Peyer's patch (tissue), 4 donors: ENCODE results near the gene ARAP2. TPM values are rescaled to one million over a fixed set of nuclear protein-coding genes. Genes with fewer than 3 reads are reported as not detected.

Experiments used
- DNase-seq, 3 donors: peaks; one replicate each; pipeline ENCODE4 v3.0.0-alpha.2; 2017 to 2019
- H3K27ac ChIP-seq, 4 donors: fragments of 200-600 bp; sonication (generic); one replicate each; pipeline ENCODE4 v1.5.1; 2016 to 2019
- H3K27me3 ChIP-seq, 2 donors: fragments of 200-600 bp; sonication (generic); one replicate each; pipeline ENCODE4 v1.5.1; 2019
- H3K36me3 ChIP-seq, 3 donors: fragments of 200-600 bp; sonication (generic); one replicate each; pipeline ENCODE4 v1.5.1; 2016 to 2019
- H3K4me1 ChIP-seq, 4 donors: fragments of 200-600 bp; sonication (generic); one replicate each; pipeline ENCODE4 v1.5.1; 2016 to 2019
- H3K4me3 ChIP-seq, 4 donors: fragments of 200-600 bp; sonication (generic); 1 replicate in 3 of 4; 2 replicates in 1 of 4; pipeline ENCODE4 v1.5.1; 2016 to 2019; ENCODE audit warnings: mild to moderate bottlenecking in 1 of 4
- H3K9me3 ChIP-seq, 4 donors: fragments of 200-600 bp; sonication (generic); one replicate each; pipeline ENCODE4 v1.5.1; 2016 to 2019; ENCODE audit warnings: mild to moderate bottlenecking in 1 of 4
- POLR2A ChIP-seq, 2 donors: fragments of 450-650 bp; IDR thresholded peaks; one replicate each; pipeline ENCODE4 v1.5.1; 2017; ENCODE audit warnings: antibody characterized with exemption in 2 of 2, mild to moderate bottlenecking in 2 of 2, moderate library complexity in 2 of 2
- total RNA-seq, 4 donors: library from RNA; depleted of rRNA; stranded (reverse); fragments of >200 nt; gene quantifications; one replicate each; pipeline ENCODE4 v1.1.0, GENCODE V29; 2016
- TF ChIP-seq, protein P1 (sequence below), 6 experiments: fragments of 450-650 bp in 4 of 6; fragments of 200-600 bp in 2 of 6; sonication (generic) in 1 of 6; IDR thresholded peaks; one replicate each; pipeline ENCODE4 v1.5.1; 2017 to 2019; ENCODE audit warnings: antibody characterized with exemption in 6 of 6, mild to moderate bottlenecking in 3 of 6, moderate library complexity in 1 of 6

The ARAP2 gene
- total RNA-seq, 4 donors from 2014 or later: 66.8 to 115 (median 81.9) TPM

DNA sequence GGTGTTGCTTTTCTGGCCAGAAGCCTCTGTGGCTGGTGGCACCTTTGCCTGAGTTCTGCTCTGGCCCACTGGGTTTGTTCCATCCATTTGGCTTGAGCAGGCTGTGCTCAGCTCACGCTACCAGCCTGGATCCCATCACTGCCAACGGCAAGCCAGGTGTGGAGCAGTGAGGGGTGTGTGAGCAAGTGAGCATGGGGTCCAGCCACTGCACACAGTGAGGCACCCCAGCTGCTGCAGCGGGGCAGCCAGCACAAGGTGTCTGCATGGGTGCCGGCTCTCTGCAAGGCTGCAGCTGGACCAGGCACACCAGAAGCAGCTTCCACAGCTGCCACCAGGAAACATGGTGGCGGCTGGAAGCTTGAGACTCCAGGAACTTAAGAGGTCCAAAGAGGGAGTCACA, 46.8 kb downstream of the ARAP2 start:
- no peaks in the 10 kb centered on the region for H3K27me3 ChIP-seq
- TF ChIP-seq POLR2A (IDR thresholded peaks at IDR 0.05): no peak
- TF ChIP-seq, protein P1, sequence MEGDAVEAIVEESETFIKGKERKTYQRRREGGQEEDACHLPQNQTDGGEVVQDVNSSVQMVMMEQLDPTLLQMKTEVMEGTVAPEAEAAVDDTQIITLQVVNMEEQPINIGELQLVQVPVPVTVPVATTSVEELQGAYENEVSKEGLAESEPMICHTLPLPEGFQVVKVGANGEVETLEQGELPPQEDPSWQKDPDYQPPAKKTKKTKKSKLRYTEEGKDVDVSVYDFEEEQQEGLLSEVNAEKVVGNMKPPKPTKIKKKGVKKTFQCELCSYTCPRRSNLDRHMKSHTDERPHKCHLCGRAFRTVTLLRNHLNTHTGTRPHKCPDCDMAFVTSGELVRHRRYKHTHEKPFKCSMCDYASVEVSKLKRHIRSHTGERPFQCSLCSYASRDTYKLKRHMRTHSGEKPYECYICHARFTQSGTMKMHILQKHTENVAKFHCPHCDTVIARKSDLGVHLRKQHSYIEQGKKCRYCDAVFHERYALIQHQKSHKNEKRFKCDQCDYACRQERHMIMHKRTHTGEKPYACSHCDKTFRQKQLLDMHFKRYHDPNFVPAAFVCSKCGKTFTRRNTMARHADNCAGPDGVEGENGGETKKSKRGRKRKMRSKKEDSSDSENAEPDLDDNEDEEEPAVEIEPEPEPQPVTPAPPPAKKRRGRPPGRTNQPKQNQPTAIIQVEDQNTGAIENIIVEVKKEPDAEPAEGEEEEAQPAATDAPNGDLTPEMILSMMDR (IDR thresholded peaks at IDR 0.05): no peak
- no peak overlapping the region for H3K27ac ChIP-seq
- H3K4me3 ChIP-seq: no peak overlapping the region
- no peaks in the 10 kb centered on the region for H3K4me1 ChIP-seq
- peaks cover 0 to 15% (median 0%) of the 10 kb centered on the region in 3 donors for H3K36me3 ChIP-seq
- no peak for DNase-seq
- H3K9me3 ChIP-seq: no peaks in the 10 kb centered on the region

DNA sequence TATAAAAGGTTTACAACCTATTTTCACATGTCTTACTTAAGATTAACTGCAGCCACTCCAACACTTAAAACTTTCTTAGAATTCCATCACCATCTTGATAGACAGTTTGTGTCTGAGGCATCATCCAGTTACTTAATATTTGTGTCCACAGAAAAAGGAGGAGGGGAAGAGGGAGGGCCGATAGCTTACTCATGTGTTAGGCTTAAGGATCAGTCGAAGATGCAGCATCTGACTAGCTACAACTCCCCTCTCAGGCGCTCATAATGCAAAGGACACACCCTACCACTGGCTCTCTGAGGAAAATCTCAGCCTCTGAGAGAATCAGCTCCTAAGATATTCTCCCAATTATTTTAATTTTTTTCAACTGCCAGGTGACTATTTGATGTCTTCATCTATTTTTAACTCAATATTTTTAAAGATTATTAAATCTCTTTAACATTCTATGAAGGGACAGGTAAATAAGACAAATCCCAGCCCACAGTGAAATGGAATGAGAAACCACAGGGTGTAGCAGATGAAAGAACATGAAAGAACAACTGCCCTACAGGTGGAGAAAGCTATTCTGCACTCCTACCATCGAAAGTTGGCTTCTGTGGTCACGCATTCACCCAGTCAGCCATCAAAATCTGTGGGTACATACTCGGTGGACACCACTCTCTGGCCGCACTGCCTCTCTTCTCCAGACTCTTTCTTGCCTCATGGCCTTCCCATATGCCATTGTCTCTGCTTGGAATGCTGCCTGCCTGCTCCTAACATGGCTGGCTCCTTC, 48.0 kb downstream of the ARAP2 start:
- Histone ChIP-seq H3K36me3 (peaks cover 0 to 17% (median 0%) of the 10 kb centered on the region in 3 donors), H3K27ac (no peak overlapping the region), H3K27me3 (no peaks in the 10 kb centered on the region), H3K9me3 (no peaks in the 10 kb centered on the region), H3K4me3 (no peak overlapping the region), H3K4me1 (no peaks in the 10 kb centered on the region)
- no peak for DNase-seq
- TF ChIP-seq POLR2A (IDR thresholded peaks at IDR 0.05): no peak
- TF ChIP-seq, protein P1 (IDR thresholded peaks at IDR 0.05): no peak

DNA sequence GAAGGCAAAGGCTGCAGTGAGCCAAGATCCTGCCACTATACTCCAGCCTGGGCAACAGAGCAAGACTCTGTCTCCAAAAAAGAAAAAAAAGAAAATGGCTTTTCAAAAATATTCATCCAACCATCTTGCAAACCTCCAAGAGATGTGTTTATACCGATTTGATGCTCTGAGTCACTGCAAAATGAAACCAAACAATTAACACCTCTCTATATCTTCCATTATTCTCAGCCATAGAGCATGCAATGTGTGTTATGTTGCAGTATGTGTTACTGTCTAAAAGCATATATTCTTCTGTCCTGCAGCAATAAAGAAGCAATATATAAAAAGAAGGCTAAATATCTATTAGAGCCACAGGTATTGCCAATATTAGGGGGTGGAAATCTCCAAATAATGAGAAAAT, 51.4 kb downstream of the ARAP2 start:
- H3K9me3 ChIP-seq: no peaks in the 10 kb centered on the region
- no peak overlapping the region for H3K27ac ChIP-seq
- no peak overlapping the region for H3K4me3 ChIP-seq
- no peaks in the 10 kb centered on the region for H3K27me3 ChIP-seq
- no peak for DNase-seq
- TF ChIP-seq, protein P1 (IDR thresholded peaks at IDR 0.05): no peak
- TF ChIP-seq POLR2A (IDR thresholded peaks at IDR 0.05): no peak
- no peaks in the 10 kb centered on the region for H3K4me1 ChIP-seq
- H3K36me3 ChIP-seq: peaks cover 0 to 11% (median 0%) of the 10 kb centered on the region in 3 donors

DNA sequence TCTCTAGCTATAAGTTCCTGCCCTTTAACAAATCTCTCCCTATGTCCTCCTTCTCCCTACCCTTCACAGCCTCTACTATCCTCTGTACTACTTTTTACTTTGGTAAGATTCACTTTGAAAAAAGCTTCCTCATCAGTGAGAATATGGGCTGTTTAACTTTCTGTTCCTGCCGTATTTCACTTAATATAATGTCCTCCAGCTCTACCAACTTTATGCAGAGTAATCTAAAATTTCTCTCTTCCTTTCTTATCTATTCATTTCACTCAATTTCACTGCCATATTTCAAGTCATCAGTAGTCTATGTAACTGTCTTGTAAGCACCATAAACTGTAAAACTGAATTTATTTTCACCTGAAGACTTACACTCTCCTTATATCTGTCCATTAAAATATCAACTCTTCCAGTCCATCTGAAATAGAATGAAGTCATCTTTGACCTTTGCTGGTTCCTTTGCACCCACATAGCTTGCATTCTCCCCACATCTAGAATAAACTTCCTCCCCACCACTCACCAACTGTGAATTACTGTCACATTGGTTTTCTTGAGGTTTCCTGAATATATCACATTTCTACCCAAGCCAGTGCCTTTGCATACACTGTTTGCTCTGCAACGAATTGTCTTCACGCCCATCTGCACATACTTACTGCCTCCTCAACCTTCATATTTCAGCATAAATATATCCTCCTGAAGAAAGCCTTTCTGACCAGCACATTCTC, 54.6 kb downstream of the ARAP2 start:
- TF ChIP-seq POLR2A (IDR thresholded peaks at IDR 0.05): no peak
- TF ChIP-seq, protein P1 (IDR thresholded peaks at IDR 0.05): no peak
- H3K4me1 ChIP-seq: no peaks in the 10 kb centered on the region

DNA sequence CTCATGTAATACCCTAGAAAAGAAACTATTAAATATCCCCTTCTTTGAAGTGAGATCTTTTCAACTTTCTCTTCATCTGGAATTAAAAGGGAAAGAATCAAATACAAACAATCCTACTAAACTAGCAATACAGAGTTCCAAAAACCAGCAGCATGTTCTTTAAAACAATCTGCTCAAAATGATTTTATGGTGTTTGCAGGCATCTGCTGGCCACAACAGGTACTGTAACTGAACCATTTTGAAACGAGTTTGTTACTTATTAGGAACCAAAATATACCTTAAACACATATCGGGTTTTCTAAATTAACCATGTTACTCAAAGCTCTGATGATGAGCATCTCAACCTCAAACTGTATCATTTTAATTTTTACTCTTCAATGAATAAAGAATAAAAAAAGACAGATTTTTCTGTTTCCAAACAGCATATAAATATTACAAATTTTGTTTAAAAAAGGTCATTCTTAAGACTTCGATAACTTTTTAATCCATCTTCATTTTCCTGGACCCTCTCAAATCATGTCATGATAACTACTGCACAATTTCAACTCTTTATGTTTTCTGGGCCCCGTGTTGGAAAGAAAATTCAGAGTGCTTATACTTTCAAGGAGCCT, 56.5 kb downstream of the ARAP2 start:
- H3K27me3 ChIP-seq: no peaks in the 10 kb centered on the region
- no peaks in the 10 kb centered on the region for H3K4me1 ChIP-seq
- H3K9me3 ChIP-seq: no peaks in the 10 kb centered on the region
- H3K4me3 ChIP-seq: no peak overlapping the region
- peaks cover 0 to 19% (median 0%) of the 10 kb centered on the region in 3 donors for H3K36me3 ChIP-seq
- DNase-seq: no peak
- TF ChIP-seq, protein P1 (IDR thresholded peaks at IDR 0.05): peak in 5 of 6 experiments; percentile 43 to 78 (median 66)
- TF ChIP-seq POLR2A (IDR thresholded peaks at IDR 0.05): no peak
- H3K27ac ChIP-seq: no peak overlapping the region

More for the DNA sequence above, 54.6 kb downstream of the ARAP2 start:
- no peaks in the 10 kb centered on the region for H3K27me3 ChIP-seq
- no peaks in the 10 kb centered on the region for H3K9me3 ChIP-seq
- no peak overlapping the region for H3K27ac ChIP-seq
- no peak overlapping the region for H3K4me3 ChIP-seq
- peaks cover 0 to 21% (median 0%) of the 10 kb centered on the region in 3 donors for H3K36me3 ChIP-seq
- no peak for DNase-seq
